K562 (cell line): ENCODE results near the gene DNAJB2. TPM values are rescaled to one million over a fixed set of nuclear protein-coding genes. Genes with fewer than 3 reads are reported as not detected.

Source experiments
- ATAC-seq: fragments of 200-7000 bp; cut with Tn5 transposase; 3 replicates; pipeline ENCODE4 v1.9.1; 2020; ENCODE audit warnings: moderate library complexity
- Bru-seq: library from RNA; stranded (reverse); fragments of 400-500 nt; gene quantifications from one replicate; lab custom pipeline; 2021; lab: Mats Ljungman, UMichigan
- BruChase-seq, 2 experiments: library from RNA; stranded (reverse); fragments of 400-500 nt; gene quantifications; one replicate each; lab custom pipeline; 2021; lab: Mats Ljungman, UMichigan
- BruUV-seq: library from RNA; stranded (reverse); fragments of 400-500 nt; replicated peaks from 2 replicates; lab custom pipeline; 2021; lab: Mats Ljungman, UMichigan
- CTCF ChIA-PET: fragments of 300-600 bp; formaldehyde crosslinking; extraction: SDS; loops from one replicate; lab custom pipeline; 2021; ENCODE audit warnings: low intra/inter-chr PET ratio; lab: Yijun Ruan, JAX
- POLR2A ChIA-PET: fragments of 300-600, 350-650 bp; sonication (Branson Sonifier 250); formaldehyde crosslinking; extraction: SDS; loops from one replicate; lab custom pipeline; 2021; ENCODE audit warnings: antibody characterized with exemption, inconsistent platforms; lab: Yijun Ruan, JAX
- DNase-seq, 4 experiments: peaks; one replicate each; pipeline versions ENCODE4 v3.0.0 to v3.0.0-alpha.2; 2011 to 2018; ENCODE audit warnings: low spot score in 3 of 4, mixed read lengths in 3 of 4; ENCODE audit errors: extremely low read depth in 1 of 4
- FAIRE-seq: peaks from 2 replicates; lab custom pipeline; 2011; peaks lifted over from hg19 to GRCh38; lab: Jason Lieb, UNC
- H2AFZ ChIP-seq: 2 replicates; pipeline ENCODE4 v1.6.0; 2011; ENCODE audit warnings: low read depth, low read length, control low read depth, inconsistent platforms
- H3K27ac ChIP-seq: fragments of 200-600 bp; 3 replicates; pipeline ENCODE4 v1.8.0; 2011; ENCODE audit warnings: low read depth, mild to moderate bottlenecking, control low read depth, inconsistent platforms, low read length, moderate library complexity, mixed read lengths; ENCODE audit errors: extremely low read depth
- H3K27me3 ChIP-seq, 2 experiments: fragments of 300-600 bp in 1 of 2; 2 replicates in 1 of 2; 3 replicates in 1 of 2; pipeline versions ENCODE4 v1.6.0 to v1.8.0; 2011; ENCODE audit warnings: inconsistent platforms in 2 of 2, low read length in 2 of 2, mild to moderate bottlenecking in 1 of 2, mixed read lengths in 1 of 2, moderate library complexity in 1 of 2; ENCODE audit not compliant: control insufficient read depth in 2 of 2, insufficient read depth in 2 of 2
- H3K36me3 ChIP-seq: fragments of 300-600 bp; 3 replicates; pipeline ENCODE4 v1.8.0; 2011; ENCODE audit warnings: mild to moderate bottlenecking, low read length, inconsistent platforms; ENCODE audit not compliant: control insufficient read depth, insufficient read depth
- H3K4me1 ChIP-seq, 2 experiments: fragments of 200-600 bp in 1 of 2; replicated peaks in 1 of 2; 2 replicates in 1 of 2; 3 replicates in 1 of 2; pipeline versions ENCODE4 v1.5.1 to v1.8.0; 2011; ENCODE audit warnings: inconsistent platforms in 2 of 2, low read length in 2 of 2, mild to moderate bottlenecking in 1 of 2, mixed read lengths in 1 of 2, moderate library complexity in 1 of 2; ENCODE audit not compliant: control insufficient read depth in 2 of 2, insufficient read depth in 2 of 2
- H3K4me2 ChIP-seq: 2 replicates; pipeline ENCODE4 v1.6.1; 2011; ENCODE audit warnings: low read length, control low read depth, inconsistent platforms, mixed read lengths; ENCODE audit not compliant: insufficient read depth
- H3K4me3 ChIP-seq: fragments of 200-600 bp; sonication (generic), shearing (Covaris generic); 2 replicates; pipeline ENCODE4 v1.5.1; 2016; ENCODE audit warnings: control low read depth, inconsistent platforms
- H3K79me2 ChIP-seq: fragments of 200-600 bp; 3 replicates; pipeline ENCODE4 v1.8.0; 2011; ENCODE audit warnings: low read length, inconsistent platforms; ENCODE audit not compliant: control insufficient read depth, insufficient read depth
- H3K9ac ChIP-seq, 2 experiments: 2 replicates each; pipeline versions ENCODE4 v1.6.0 to v1.6.1; 2011; ENCODE audit warnings: low read depth in 2 of 2, low read length in 2 of 2, control low read depth in 1 of 2, inconsistent platforms in 1 of 2, mild to moderate bottlenecking in 1 of 2, mixed read lengths in 1 of 2; ENCODE audit not compliant: insufficient read depth in 1 of 2
- H3K9me1 ChIP-seq: one replicate; pipeline ENCODE4 v1.6.0; 2011; ENCODE audit warnings: inconsistent platforms, mild to moderate bottlenecking, low read length, moderate library complexity; ENCODE audit not compliant: control insufficient read depth, insufficient read depth
- H3K9me3 ChIP-seq: replicated peaks from 2 replicates; pipeline ENCODE4 v1.5.1; 2011; ENCODE audit warnings: low read depth, low read length, inconsistent platforms; ENCODE audit not compliant: control insufficient read depth, insufficient read depth
- H4K20me1 ChIP-seq: replicated peaks from 2 replicates; pipeline ENCODE4 v1.6.1; 2011; ENCODE audit warnings: low read length, inconsistent platforms, mixed read lengths; ENCODE audit not compliant: control insufficient read depth, insufficient read depth
- CBFB ChIP-seq: sonication (generic); formaldehyde crosslinking; IDR thresholded peaks from 2 replicates; pipeline ENCODE4 v1.4.0; 2020; ENCODE audit warnings: mild to moderate bottlenecking, missing genetic modification reagents
- PHB ChIP-seq: fragments of 250-450 bp; sonication (Bioruptor Pico); IDR thresholded peaks from 2 replicates; pipeline ENCODE4 v1.5.0; 2021
- PHB2 ChIP-seq: fragments of 450-650 bp; IDR thresholded peaks from 2 replicates; pipeline ENCODE4 v1.6.1; 2017; ENCODE audit warnings: low read depth
- RFX7 ChIP-seq: fragments of 250-450 bp; sonication (Bioruptor Pico); IDR thresholded peaks from 2 replicates; pipeline ENCODE4 v1.5.1; 2021; ENCODE audit warnings: mild to moderate bottlenecking
- ZNF507 ChIP-seq: conservative IDR thresholded peaks from 2 replicates; pipeline ENCODE4 v1.6.1; 2017; ENCODE audit warnings: missing genetic modification characterization, missing compliant biosample characterization
- ZNF668 ChIP-seq: fragments of 250-450 bp; sonication (Bioruptor Pico); IDR thresholded peaks from 2 replicates; pipeline ENCODE4 v1.8.0; 2022; ENCODE audit warnings: mild to moderate bottlenecking, inconsistent platforms
- WGBS: fragments of 100-300 bp; shearing (Covaris generic); methylation state at CpG from one replicate; pipeline ENCODE4 v1.1.6; 2016; ENCODE audit warnings: low coverage, mixed read lengths; ENCODE audit not compliant: insufficient coverage; ENCODE audit errors: missing lambda C conversion rate; 5-methylcytosine and 5-hydroxymethylcytosine counted together
- in situ Hi-C: fragments of 300-500 bp; cut with MboI; formaldehyde crosslinking; loops from 4 replicates; pipeline ENCODE4 v1.15.0; 2018; ENCODE audit warnings: inconsistent platforms, mixed read lengths
- intact Hi-C: fragments of 100-400 bp; cut with micrococcal nuclease; formaldehyde crosslinking; loops from 2 replicates; pipeline ENCODE4 v1.14.2; 2022
- long read RNA-seq, 3 experiments: library from polyadenylated mRNA in 2 of 3; library from RNA in 1 of 3; unstranded in 2 of 3; stranded (forward) in 1 of 3; transcript quantifications; one replicate each; pipeline ENCODE4 v2.0.0, GENCODE V29; 2019 to 2022
- polyA minus RNA-seq, 3 experiments: library from RNA; depleted of rRNA, polyadenylated mRNA; stranded (reverse); fragments of >200 nt; gene quantifications; 2 replicates each; pipeline ENCODE4 v1.2.3, GENCODE V29; 2011
- polyA plus RNA-seq, 8 experiments: library from polyadenylated mRNA; depleted of rRNA in 4 of 8; stranded (reverse) in 5 of 8; unstranded in 3 of 8; fragments of >200 nt; fragmentation: Nextera tagmentation in 2 of 8; fragmentation: Illumina TruSeq in 1 of 8; extraction: Ambion mirVana in 2 of 8; extraction: Trizol in 1 of 8; gene quantifications; 2 replicates each; pipeline versions ENCODE4 v1.2.1 to v1.2.3, GENCODE V29; 2011 to 2014; ENCODE audit warnings: inconsistent platforms in 1 of 8, missing spikeins in 1 of 8
- total RNA-seq, 7 experiments: library from RNA; depleted of rRNA in 6 of 7; stranded (reverse); fragments of >200 nt in 6 of 7; fragmentation: Illumina TruSeq in 2 of 7; extraction: Trizol in 2 of 7; gene quantifications; 2 replicates each; pipeline versions ENCODE4 v1.2.1 to v1.2.3, GENCODE V29; 2011 to 2021; ENCODE audit warnings: low replicate concordance in 1 of 7
- TF ChIP-seq, protein P1 (sequence below): fragments of 450-650 bp; conservative IDR thresholded peaks from 2 replicates; pipeline ENCODE4 v1.6.1; 2016; ENCODE audit warnings: missing genetic modification characterization, low read depth, mild to moderate bottlenecking, missing compliant biosample characterization, moderate library complexity
- TF ChIP-seq, protein P2 (sequence below): sonication (generic); formaldehyde crosslinking; IDR thresholded peaks from 2 replicates; pipeline ENCODE4 v1.9.0; 2022; ENCODE audit warnings: mild to moderate bottlenecking, missing genetic modification reagents
- TF ChIP-seq, protein P3 (sequence below): fragments of 250-450 bp; sonication (Bioruptor Pico); IDR thresholded peaks from 2 replicates; pipeline ENCODE4 v1.4.0; 2020; ENCODE audit warnings: mild to moderate bottlenecking, moderate library complexity

The DNAJB2 gene
- 11.1 and 15.9 TPM in 2 replicates for total RNA-seq (2011; cell fraction: chromatin; rRNA removed; ENCODE audit: low replicate concordance)
- 9.1 and 10.3 TPM in 2 replicates for total RNA-seq (2011; cell fraction: nucleolus; rRNA removed)
- total RNA-seq (2011; cell fraction: nucleoplasm; rRNA removed) = 7.7 and 9.6 TPM in 2 replicates
- total RNA-seq (2014; rRNA removed) = 1.6 and 1.7 TPM in 2 replicates
- 0.99 and 1.1 TPM in 2 replicates for total RNA-seq (2014; rRNA removed; fragmentation: Illumina TruSeq; extraction: Trizol)
- total RNA-seq (2015; rRNA removed; fragmentation: Illumina TruSeq; extraction: Trizol) = 1.7 and 2.1 TPM in 2 replicates
- 2.5 and 2.8 TPM in 2 replicates for total RNA-seq (2021)
- polyA plus RNA-seq (2011; rRNA removed) = 2.6 and 8.2 TPM in 2 replicates
- polyA plus RNA-seq (2011; cell fraction: cytosol; rRNA removed) = 3.7 and 7.3 TPM in 2 replicates
- 9.3 and 20.5 TPM in 2 replicates for polyA plus RNA-seq (2011; cell fraction: nucleus; rRNA removed)
- polyA plus RNA-seq (2012) = 5.0 and 8.5 TPM in 2 replicates
- 1.8 and 2.2 TPM in 2 replicates for polyA plus RNA-seq (2014; fragmentation: Illumina TruSeq; extraction: Trizol)
- polyA plus RNA-seq (2014; fragmentation: Nextera tagmentation; extraction: Ambion mirVana) = under 1 TPM in 1 of 2 experiments, not detected in 1; 0.08 TPM
- polyA plus RNA-seq (2014; rRNA removed) = 3.0 and 3.9 TPM in 2 replicates
- polyA minus RNA-seq (2011; rRNA and poly(A)+ RNA removed) = 2.0 and 4.1 TPM in 2 replicates
- polyA minus RNA-seq (2011; cell fraction: cytosol; rRNA and poly(A)+ RNA removed) = 3.9 and 4.7 TPM in 2 replicates
- 3.4 and 10.0 TPM in 2 replicates for polyA minus RNA-seq (2011; cell fraction: nucleus; rRNA and poly(A)+ RNA removed)
- Bru-seq, nascent RNA = percentile 43 among the genes with signal in this experiment
- percentile 38 among the genes with signal in this experiment for BruChase-seq, experiment 1, labeled RNA remaining after a 2-hour chase
- percentile 52 among the genes with signal in this experiment for BruChase-seq, experiment 2, labeled RNA remaining after a 6-hour chase
- long read RNA-seq, experiment 1, partial matches to known transcripts = 0 of 1 reads
- long read RNA-seq, experiment 1, other reads (novel, unspliced or antisense) = 1 of 1 reads
- long read RNA-seq, experiment 2, partial matches to known transcripts = 3 of 4 reads
- long read RNA-seq, experiment 2, other reads (novel, unspliced or antisense) = 0 of 4 reads
- long read RNA-seq, experiment 3 = 0 reads

- Histone ChIP-seq H3K4me1 (peaks cover 42 to 55% of the 10 kb centered on the region in 2 experiments), H2AFZ (peak within 1 kb of the TSS; percentile 96), H3K9me1 (peaks cover 5% of the 10 kb centered on the region), H3K9me3 (no peaks in the 10 kb centered on the region), H3K4me2 (peak within 1 kb of the TSS; percentile 90), H3K27me3 (no peaks in the 10 kb centered on the region), H3K79me2 (no peaks in the 10 kb centered on the region), H3K4me3 (peak within 1 kb of the TSS; percentile 34), H3K9ac (peak within 1 kb of the TSS; percentile 80 to 84), H3K27ac (peak within 1 kb of the TSS; percentile 87), H3K36me3 (no peaks in the 10 kb centered on the region), H4K20me1 (no peaks in the 10 kb centered on the region)
- peak; percentile 90 for FAIRE-seq
- intact Hi-C loops (loop anchor here (1.0 to 5.0 kb wide), 6 partner anchors 15 to 318 kb away; partner anchors contain the start of genes ABCB6, NHEJ1, STK11IP and TUBA4A), in situ Hi-C loops (no loop called here)
- POLR2A ChIA-PET = interaction anchor here (0.6 to 1.6 kb wide), 14 partner anchors 9 to 146 kb away, joined by 3 to 8 read pairs (median 4); partner anchors contain the start of genes CNPPD1, DNPEP, GLB1L and STK16
- no TSS peak for BruUV-seq
- CTCF ChIA-PET = interaction anchor here (0.7 to 4.3 kb wide), 2 partner anchors 16 to 20 kb away, joined by 3 to 28 read pairs; no protein-coding TSS in a partner anchor
- peak; percentile 91 for ATAC-seq
- DNase-seq = peak; percentile 93 to 97 (median 95)
- WGBS = 0% methylated on average over 28 of the region's 65 CpGs
- TF ChIP-seq ZNF507 (tag) = no peak
- TF ChIP-seq PHB2 = peak; percentile 92
- TF ChIP-seq CBFB (CRISPR knock-in tag) = 0 out of 2 replicates have a peak, but pooled peaks have one; percentile 38
- TF ChIP-seq, protein P1, sequence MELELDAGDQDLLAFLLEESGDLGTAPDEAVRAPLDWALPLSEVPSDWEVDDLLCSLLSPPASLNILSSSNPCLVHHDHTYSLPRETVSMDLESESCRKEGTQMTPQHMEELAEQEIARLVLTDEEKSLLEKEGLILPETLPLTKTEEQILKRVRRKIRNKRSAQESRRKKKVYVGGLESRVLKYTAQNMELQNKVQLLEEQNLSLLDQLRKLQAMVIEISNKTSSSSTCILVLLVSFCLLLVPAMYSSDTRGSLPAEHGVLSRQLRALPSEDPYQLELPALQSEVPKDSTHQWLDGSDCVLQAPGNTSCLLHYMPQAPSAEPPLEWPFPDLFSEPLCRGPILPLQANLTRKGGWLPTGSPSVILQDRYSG (tag) = no peak
- TF ChIP-seq ZNF668 (CRISPR knock-in tag) = peak; percentile 17; the same call in 1 of the 2 replicates
- no peak for TF ChIP-seq PHB (CRISPR knock-in tag)
- TF ChIP-seq, protein P2, sequence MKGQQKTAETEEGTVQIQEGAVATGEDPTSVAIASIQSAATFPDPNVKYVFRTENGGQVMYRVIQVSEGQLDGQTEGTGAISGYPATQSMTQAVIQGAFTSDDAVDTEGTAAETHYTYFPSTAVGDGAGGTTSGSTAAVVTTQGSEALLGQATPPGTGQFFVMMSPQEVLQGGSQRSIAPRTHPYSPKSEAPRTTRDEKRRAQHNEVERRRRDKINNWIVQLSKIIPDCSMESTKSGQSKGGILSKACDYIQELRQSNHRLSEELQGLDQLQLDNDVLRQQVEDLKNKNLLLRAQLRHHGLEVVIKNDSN = no peak
- TF ChIP-seq RFX7 (CRISPR knock-in tag) = no peak
- TF ChIP-seq, protein P3, sequence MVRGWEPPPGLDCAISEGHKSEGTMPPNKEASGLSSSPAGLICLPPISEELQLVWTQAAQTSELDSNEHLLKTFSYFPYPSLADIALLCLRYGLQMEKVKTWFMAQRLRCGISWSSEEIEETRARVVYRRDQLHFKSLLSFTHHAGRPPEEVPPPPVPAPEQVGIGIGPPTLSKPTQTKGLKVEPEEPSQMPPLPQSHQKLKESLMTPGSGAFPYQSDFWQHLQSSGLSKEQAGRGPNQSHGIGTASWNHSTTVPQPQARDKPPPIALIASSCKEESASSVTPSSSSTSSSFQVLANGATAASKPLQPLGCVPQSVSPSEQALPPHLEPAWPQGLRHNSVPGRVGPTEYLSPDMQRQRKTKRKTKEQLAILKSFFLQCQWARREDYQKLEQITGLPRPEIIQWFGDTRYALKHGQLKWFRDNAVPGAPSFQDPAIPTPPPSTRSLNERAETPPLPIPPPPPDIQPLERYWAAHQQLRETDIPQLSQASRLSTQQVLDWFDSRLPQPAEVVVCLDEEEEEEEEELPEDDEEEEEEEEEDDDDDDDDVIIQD = 0 out of 2 replicates have a peak, but pooled peaks have one; percentile 23
Observed at GRCh38 chr2:219279151-219279915, at the start of gene DNAJB2. DNAJB2 (plus strand) TSS chr2:219279366; CDS start chr2:219279834, 468 bp downstream.
